HepG2 (cell line): ENCODE results near the gene ASB11. TPM values are rescaled to one million over a fixed set of nuclear protein-coding genes. Genes with fewer than 3 reads are reported as not detected.

Experiments
- CENPBD1 ChIP-seq: sonication (generic); formaldehyde crosslinking; IDR thresholded peaks from 2 replicates; pipeline ENCODE4 v1.8.0; 2022; ENCODE audit warnings: missing genetic modification reagents, low read depth, mild to moderate bottlenecking, borderline replicate concordance
- ELF3 ChIP-seq: IDR thresholded peaks from 2 replicates; pipeline ENCODE4 v1.6.1; 2016; ENCODE audit warnings: missing genetic modification reagents, missing compliant biosample characterization
- FOXJ3 ChIP-seq: sonication (generic); formaldehyde crosslinking; IDR thresholded peaks from 2 replicates; pipeline ENCODE4 v1.4.0; 2020; ENCODE audit warnings: missing genetic modification reagents, mild to moderate bottlenecking, borderline replicate concordance
- FOXK1 ChIP-seq: sonication (generic); formaldehyde crosslinking; IDR thresholded peaks from 2 replicates; pipeline ENCODE4 v1.4.0; 2020; ENCODE audit warnings: low read depth, missing genetic modification reagents, borderline replicate concordance
- FOXM1 ChIP-seq: sonication (generic); formaldehyde crosslinking; IDR thresholded peaks from 2 replicates; pipeline ENCODE4 v1.5.0; 2020; ENCODE audit warnings: missing genetic modification reagents
- HNRNPK ChIP-seq: fragments of 200-400 bp; formaldehyde crosslinking; IDR thresholded peaks from 2 replicates; pipeline ENCODE4 v1.6.1; 2018; ENCODE audit warnings: low read length, low read depth, moderate library complexity, mild to moderate bottlenecking; ENCODE audit not compliant: poor library complexity, severe bottlenecking
- HNRNPLL ChIP-seq: fragments of 200-400 bp; formaldehyde crosslinking; IDR thresholded peaks from 2 replicates; pipeline ENCODE4 v1.6.1; 2017; ENCODE audit warnings: mild to moderate bottlenecking, low read depth, low read length; ENCODE audit not compliant: poor library complexity, severe bottlenecking
- KAT2B ChIP-seq: fragments of 150-350 bp; IDR thresholded peaks from 2 replicates; pipeline ENCODE4 v1.6.1; 2014; ENCODE audit warnings: low read depth, low read length, borderline replicate concordance
- NKX3-1 ChIP-seq: sonication (generic); formaldehyde crosslinking; IDR thresholded peaks from 2 replicates; pipeline ENCODE4 v1.5.0; 2020; ENCODE audit warnings: missing genetic modification reagents
- NR2C2 ChIP-seq: sonication (generic); formaldehyde crosslinking; IDR thresholded peaks from 2 replicates; pipeline ENCODE4 v1.4.0; 2020; ENCODE audit warnings: missing genetic modification reagents, mild to moderate bottlenecking, moderate library complexity, borderline replicate concordance
- RAD21 ChIP-seq: fragments of 450-650 bp; formaldehyde crosslinking; IDR thresholded peaks from 2 replicates; pipeline ENCODE4 v1.5.0; 2020; ENCODE audit warnings: mild to moderate bottlenecking
- STAT5B ChIP-seq: sonication (generic); formaldehyde crosslinking; IDR thresholded peaks from 2 replicates; pipeline ENCODE4 v1.4.0; 2020; ENCODE audit warnings: missing genetic modification reagents
- SYNCRIP ChIP-seq: fragments of 200-400 bp; formaldehyde crosslinking; IDR thresholded peaks from 2 replicates; pipeline ENCODE4 v1.6.1; 2018; ENCODE audit warnings: mild to moderate bottlenecking, low read depth, low read length; ENCODE audit not compliant: insufficient read depth
- TAF1 ChIP-seq: sonication (generic); formaldehyde crosslinking; IDR thresholded peaks from 2 replicates; pipeline ENCODE4 v1.4.0; 2020; ENCODE audit warnings: missing genetic modification reagents
- TEAD3 ChIP-seq: optimal IDR thresholded peaks from 2 replicates; pipeline ENCODE3; 2016; ENCODE audit warnings: borderline replicate concordance
- TGIF2 ChIP-seq: IDR thresholded peaks from 2 replicates; pipeline ENCODE4 v1.6.1; 2016; ENCODE audit warnings: control low read depth, missing compliant biosample characterization
- TMF1 ChIP-seq: sonication (generic); formaldehyde crosslinking; IDR thresholded peaks from 2 replicates; pipeline ENCODE4 v1.8.1; 2022; ENCODE audit warnings: low read depth, missing genetic modification reagents
- WIZ ChIP-seq: sonication (generic); formaldehyde crosslinking; IDR thresholded peaks from 2 replicates; pipeline ENCODE4 v1.5.1; 2020; ENCODE audit warnings: mild to moderate bottlenecking, missing genetic modification reagents
- ZNF225 ChIP-seq: sonication (generic); formaldehyde crosslinking; IDR thresholded peaks from 2 replicates; pipeline ENCODE4 v1.4.0; 2020; ENCODE audit warnings: mild to moderate bottlenecking, missing genetic modification reagents
- ZNF24 ChIP-seq: fragments of 450-650 bp; IDR thresholded peaks from 2 replicates; pipeline ENCODE4 v1.6.1; 2017; ENCODE audit warnings: antibody characterized with exemption, mild to moderate bottlenecking
- ZNF30 ChIP-seq: sonication (generic); formaldehyde crosslinking; IDR thresholded peaks from 2 replicates; pipeline ENCODE4 v1.5.0; 2020; ENCODE audit warnings: mild to moderate bottlenecking, missing genetic modification reagents
- ZNF34 ChIP-seq: sonication (generic); formaldehyde crosslinking; IDR thresholded peaks from 2 replicates; pipeline ENCODE4 v1.4.0; 2020; ENCODE audit warnings: mild to moderate bottlenecking, missing genetic modification reagents, borderline replicate concordance
- ZNF468 ChIP-seq: sonication (generic); formaldehyde crosslinking; IDR thresholded peaks from 2 replicates; pipeline ENCODE4 v1.8.0; 2022; ENCODE audit warnings: mild to moderate bottlenecking, moderate library complexity, missing genetic modification reagents
- ZNF543 ChIP-seq: sonication (generic); formaldehyde crosslinking; IDR thresholded peaks from 2 replicates; pipeline ENCODE4 v1.4.0; 2020; ENCODE audit warnings: mild to moderate bottlenecking, missing genetic modification reagents
- ZNF672 ChIP-seq: sonication (generic); formaldehyde crosslinking; IDR thresholded peaks from 2 replicates; pipeline ENCODE4 v1.8.1; 2022; ENCODE audit warnings: missing genetic modification reagents
- polyA plus RNA-seq, 8 experiments: library from polyadenylated mRNA; depleted of rRNA in 3 of 8; stranded (reverse) in 7 of 8; unstranded in 1 of 8; fragments of >200 nt; fragmentation: Illumina TruSeq in 4 of 8; extraction: Trizol in 4 of 8; gene quantifications; 2 replicates each; pipeline versions ENCODE4 v1.2.1 to v1.2.3, GENCODE V29; 2011 to 2016; ENCODE audit warnings: low read depth in 4 of 8, missing spikeins in 1 of 8, mixed read lengths in 1 of 8; ENCODE audit not compliant: insufficient read depth in 1 of 8
- total RNA-seq, 5 experiments: library from RNA; depleted of rRNA; stranded (reverse); fragments of >200 nt; fragmentation: Illumina TruSeq; extraction: Trizol; gene quantifications; 2 replicates each; pipeline ENCODE4 v1.2.3, GENCODE V29; 2016; ENCODE audit warnings: low read depth in 1 of 5
- TF ChIP-seq, protein P1 (sequence below): sonication (generic); formaldehyde crosslinking; IDR thresholded peaks from 2 replicates; pipeline ENCODE4 v1.4.0; 2020; ENCODE audit warnings: low read depth, missing genetic modification reagents
- TF ChIP-seq, protein P2 (sequence below): IDR thresholded peaks from 2 replicates; pipeline ENCODE4 v1.6.1; 2016; ENCODE audit warnings: missing genetic modification reagents, missing compliant biosample characterization

ASB11 gene
- total and polyA plus RNA-seq, 2 of the 13 experiments (the other 11 are each of a cell fraction or from before 2014, with no cell fraction given): not detected

- no peak for TF ChIP-seq FOXJ3 (CRISPR knock-in tag)
- TF ChIP-seq TEAD3: no peak
- TF ChIP-seq ZNF34 (CRISPR knock-in tag): no peak
- no peak for TF ChIP-seq ZNF24
- TF ChIP-seq, protein P1, sequence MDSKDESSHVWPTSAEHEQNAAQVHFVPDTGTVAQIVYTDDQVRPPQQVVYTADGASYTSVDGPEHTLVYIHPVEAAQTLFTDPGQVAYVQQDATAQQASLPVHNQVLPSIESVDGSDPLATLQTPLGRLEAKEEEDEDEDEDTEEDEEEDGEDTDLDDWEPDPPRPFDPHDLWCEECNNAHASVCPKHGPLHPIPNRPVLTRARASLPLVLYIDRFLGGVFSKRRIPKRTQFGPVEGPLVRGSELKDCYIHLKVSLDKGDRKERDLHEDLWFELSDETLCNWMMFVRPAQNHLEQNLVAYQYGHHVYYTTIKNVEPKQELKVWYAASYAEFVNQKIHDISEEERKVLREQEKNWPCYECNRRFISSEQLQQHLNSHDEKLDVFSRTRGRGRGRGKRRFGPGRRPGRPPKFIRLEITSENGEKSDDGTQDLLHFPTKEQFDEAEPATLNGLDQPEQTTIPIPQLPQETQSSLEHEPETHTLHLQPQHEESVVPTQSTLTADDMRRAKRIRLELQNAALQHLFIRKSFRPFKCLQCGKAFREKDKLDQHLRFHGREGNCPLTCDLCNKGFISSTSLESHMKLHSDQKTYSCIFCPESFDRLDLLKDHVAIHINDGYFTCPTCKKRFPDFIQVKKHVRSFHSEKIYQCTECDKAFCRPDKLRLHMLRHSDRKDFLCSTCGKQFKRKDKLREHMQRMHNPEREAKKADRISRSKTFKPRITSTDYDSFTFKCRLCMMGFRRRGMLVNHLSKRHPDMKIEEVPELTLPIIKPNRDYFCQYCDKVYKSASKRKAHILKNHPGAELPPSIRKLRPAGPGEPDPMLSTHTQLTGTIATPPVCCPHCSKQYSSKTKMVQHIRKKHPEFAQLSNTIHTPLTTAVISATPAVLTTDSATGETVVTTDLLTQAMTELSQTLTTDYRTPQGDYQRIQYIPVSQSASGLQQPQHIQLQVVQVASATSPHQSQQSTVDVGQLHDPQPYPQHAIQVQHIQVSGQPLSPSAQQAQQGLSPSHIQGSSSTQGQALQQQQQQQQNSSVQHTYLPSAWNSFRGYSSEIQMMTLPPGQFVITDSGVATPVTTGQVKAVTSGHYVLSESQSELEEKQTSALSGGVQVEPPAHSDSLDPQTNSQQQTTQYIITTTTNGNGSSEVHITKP (CRISPR knock-in tag): no peak
- no peak for TF ChIP-seq NKX3-1
- TF ChIP-seq ZNF30 (CRISPR knock-in tag): no peak
- no peak for TF ChIP-seq ZNF468 (CRISPR knock-in tag)
- no peak for TF ChIP-seq FOXM1 (CRISPR knock-in tag)
- no peak for TF ChIP-seq ZNF672 (CRISPR knock-in tag)
- TF ChIP-seq RAD21 (CRISPR knock-in tag): no peak
- TF ChIP-seq, protein P2, sequence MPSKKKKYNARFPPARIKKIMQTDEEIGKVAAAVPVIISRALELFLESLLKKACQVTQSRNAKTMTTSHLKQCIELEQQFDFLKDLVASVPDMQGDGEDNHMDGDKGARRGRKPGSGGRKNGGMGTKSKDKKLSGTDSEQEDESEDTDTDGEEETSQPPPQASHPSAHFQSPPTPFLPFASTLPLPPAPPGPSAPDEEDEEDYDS: peak; percentile 63
- no peak for TF ChIP-seq KAT2B
- no peak for TF ChIP-seq TMF1 (CRISPR knock-in tag)
- TF ChIP-seq ZNF543: no peak
- peak; percentile 72 for TF ChIP-seq TAF1 (CRISPR knock-in tag)
- TF ChIP-seq ELF3 (CRISPR knock-in tag): peak; percentile 30; the same call in 1 of the 2 replicates
- TF ChIP-seq CENPBD1 (CRISPR knock-in tag): no peak
- TF ChIP-seq HNRNPK: no peak
- TF ChIP-seq STAT5B: no peak
- TF ChIP-seq SYNCRIP: no peak
- TF ChIP-seq TGIF2 (CRISPR knock-in tag): no peak; the same call in 1 of the 2 replicates
- TF ChIP-seq HNRNPLL: peak; percentile 94
- no peak for TF ChIP-seq ZNF225 (CRISPR knock-in tag)
- peak; percentile 85 for TF ChIP-seq NR2C2 (CRISPR knock-in tag)
- no peak for TF ChIP-seq FOXK1
- TF ChIP-seq WIZ (CRISPR knock-in tag): no peak
Measured at GRCh38 chrX:15335135-15336022, 19.9 kb upstream of the ASB11 start, which contains the start of gene PIGA (continued).
